SJCRH30 (cell line): ENCODE measurements around the gene SZT2. TPM values are rescaled to one million over a fixed set of nuclear protein-coding genes. Genes with fewer than 3 reads are reported as not detected.
"Not testable (repeated sequence)": the region's sequence is repeated elsewhere in the genome, so short reads cannot be mapped to it uniquely, and the experiment has no call there.

ENCODE experiments used
- DNase-seq, 2 experiments: peaks; one replicate each; pipeline ENCODE4 v3.0.0-alpha.2; 2015 to 2020
- H3K27ac ChIP-seq: fragments of 250-450 bp; sonication (Bioruptor Pico); 2 replicates; pipeline ENCODE4 v1.5.1; 2020; ENCODE audit warnings: mild to moderate bottlenecking, moderate library complexity
- H3K27me3 ChIP-seq: fragments of 250-450 bp; sonication (Bioruptor Pico); 2 replicates; pipeline ENCODE4 v1.5.1; 2020; ENCODE audit warnings: mild to moderate bottlenecking, moderate library complexity
- H3K36me3 ChIP-seq: fragments of 250-450 bp; sonication (Bioruptor Pico); 2 replicates; pipeline ENCODE4 v1.5.1; 2020; ENCODE audit warnings: mild to moderate bottlenecking, moderate library complexity
- H3K4me1 ChIP-seq: fragments of 250-450 bp; sonication (Bioruptor Pico); 2 replicates; pipeline ENCODE4 v1.5.1; 2020; ENCODE audit warnings: mild to moderate bottlenecking, moderate library complexity
- H3K4me3 ChIP-seq: fragments of 250-450 bp; sonication (Bioruptor Pico); 2 replicates; pipeline ENCODE4 v1.5.1; 2020; ENCODE audit warnings: mild to moderate bottlenecking, moderate library complexity
- H3K9me3 ChIP-seq: fragments of 250-450 bp; sonication (Bioruptor Pico); replicated peaks from 2 replicates; pipeline ENCODE4 v1.5.1; 2020; ENCODE audit warnings: mild to moderate bottlenecking, moderate library complexity
- total RNA-seq: library from RNA; depleted of rRNA; stranded (reverse); fragments of >200 nt; shearing (Covaris generic); gene quantifications from 2 replicates; pipeline ENCODE4 v1.2.3, GENCODE V29; 2014

SZT2 gene
- total RNA-seq, 1 experiment from 2014 or later, result 19.5 TPM

DNA sequence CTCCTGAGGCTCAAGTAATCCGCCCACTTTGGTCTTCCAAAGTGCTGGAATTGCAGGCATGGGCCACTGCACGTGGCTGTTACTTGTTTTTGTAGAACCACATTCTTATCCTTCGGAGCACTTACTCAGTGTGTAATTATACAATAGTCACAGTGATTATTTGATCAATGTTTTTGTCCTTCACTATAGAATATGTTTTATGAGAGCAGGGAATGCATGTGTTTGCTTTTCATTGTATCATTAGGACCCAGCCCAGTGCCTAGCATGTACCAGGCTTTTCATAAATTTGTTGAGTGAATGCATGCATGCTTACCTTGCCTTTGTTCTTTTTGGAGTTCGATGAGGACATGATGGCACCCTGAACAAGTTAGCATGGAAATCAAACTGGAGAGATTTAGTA lies 5.8 kb downstream of the SZT2 start:
- Histone ChIP-seq H3K27ac (no peak overlapping the region), H3K4me3 (no peak overlapping the region), H3K4me1 (no peaks in the 10 kb centered on the region; the same call in 1 of the 2 replicates), H3K9me3 (no peaks in the 10 kb centered on the region), H3K27me3 (no peaks in the 10 kb centered on the region), H3K36me3 (peaks cover 4% of the 10 kb centered on the region; the same call in 1 of the 2 replicates)
- DNase-seq, result no peak

DNA sequence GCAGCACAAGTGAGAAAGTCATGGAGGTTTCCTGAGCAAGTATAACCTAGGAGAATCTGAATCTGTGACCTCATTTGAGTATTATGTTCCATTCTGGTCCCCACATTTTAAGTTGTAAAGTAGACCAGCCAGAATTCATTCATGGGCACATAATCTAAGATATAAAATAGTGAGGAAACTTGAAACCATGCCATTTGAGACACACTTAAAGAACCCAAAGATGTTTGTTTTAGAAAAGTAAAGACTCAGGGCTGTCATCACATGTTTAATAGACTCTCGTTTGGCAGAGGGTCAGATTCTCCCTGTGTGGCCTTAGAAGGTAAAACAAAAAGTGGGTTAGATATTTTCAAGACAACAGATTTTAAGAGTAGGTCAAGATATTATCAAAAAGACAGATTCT lies 6.4 kb downstream of the SZT2 start:
- Histone ChIP-seq H3K9me3 (no peaks in the 10 kb centered on the region), H3K27me3 (no peaks in the 10 kb centered on the region), H3K4me1 (no peaks in the 10 kb centered on the region), H3K36me3 (peaks cover 4% of the 10 kb centered on the region; the same call in 1 of the 2 replicates), H3K4me3 (no peak overlapping the region), H3K27ac (no peak overlapping the region)
- DNase-seq, result no peak

DNA sequence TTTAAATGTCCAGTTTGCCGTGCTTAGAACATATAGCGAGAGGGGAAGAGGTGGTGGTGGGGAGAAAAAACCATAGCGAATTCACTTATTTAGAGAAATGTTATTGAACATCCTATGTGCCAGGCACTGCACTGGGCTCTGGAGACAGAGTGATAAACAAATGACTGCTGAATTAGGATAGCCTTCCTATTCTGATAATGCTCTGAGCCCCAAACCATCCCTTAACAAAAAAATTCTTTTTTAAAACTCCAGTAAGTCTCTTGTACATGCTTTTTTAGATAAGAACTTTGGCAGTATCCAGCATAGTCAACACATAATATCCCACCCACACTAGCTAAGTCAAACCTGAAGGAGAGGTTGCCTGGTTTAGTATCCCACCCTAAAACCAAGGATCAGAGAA lies 8.5 kb downstream of the SZT2 start:
- Histone ChIP-seq H3K9me3 (no peaks in the 10 kb centered on the region), H3K27me3 (no peaks in the 10 kb centered on the region), H3K4me3 (no peak overlapping the region), H3K27ac (no peak overlapping the region), H3K4me1 (no peaks in the 10 kb centered on the region), H3K36me3 (peaks cover 4% of the 10 kb centered on the region; the same call in 1 of the 2 replicates)
- DNase-seq, result no peak

DNA sequence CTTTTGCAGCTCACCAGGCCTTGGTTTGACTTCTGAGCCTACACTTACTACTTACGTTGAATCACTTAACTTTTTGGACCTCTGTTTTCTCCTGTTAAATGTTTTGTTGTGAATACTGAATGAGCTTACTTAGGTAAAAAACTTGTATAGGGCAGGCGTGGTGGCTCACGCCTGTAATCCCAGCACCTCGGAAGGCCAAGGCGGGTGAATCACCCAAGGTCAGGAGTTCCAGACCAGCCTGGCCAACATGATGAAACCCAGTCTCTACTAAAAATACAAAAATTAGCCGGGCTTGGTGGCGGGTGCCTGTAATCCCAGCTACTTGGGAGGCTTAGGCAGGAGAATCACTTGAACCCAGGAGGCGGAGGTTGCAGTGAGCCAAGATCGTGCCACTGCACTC lies 10.7 kb downstream of the SZT2 start:
- not testable (repeated sequence) for DNase-seq, H3K27ac ChIP-seq, H3K9me3 ChIP-seq, H3K4me3 ChIP-seq, H3K4me1 ChIP-seq, H3K27me3 ChIP-seq
- H3K36me3 ChIP-seq, result peaks cover 20% of the 10 kb centered on the region; the same call in 1 of the 2 replicates

DNA sequence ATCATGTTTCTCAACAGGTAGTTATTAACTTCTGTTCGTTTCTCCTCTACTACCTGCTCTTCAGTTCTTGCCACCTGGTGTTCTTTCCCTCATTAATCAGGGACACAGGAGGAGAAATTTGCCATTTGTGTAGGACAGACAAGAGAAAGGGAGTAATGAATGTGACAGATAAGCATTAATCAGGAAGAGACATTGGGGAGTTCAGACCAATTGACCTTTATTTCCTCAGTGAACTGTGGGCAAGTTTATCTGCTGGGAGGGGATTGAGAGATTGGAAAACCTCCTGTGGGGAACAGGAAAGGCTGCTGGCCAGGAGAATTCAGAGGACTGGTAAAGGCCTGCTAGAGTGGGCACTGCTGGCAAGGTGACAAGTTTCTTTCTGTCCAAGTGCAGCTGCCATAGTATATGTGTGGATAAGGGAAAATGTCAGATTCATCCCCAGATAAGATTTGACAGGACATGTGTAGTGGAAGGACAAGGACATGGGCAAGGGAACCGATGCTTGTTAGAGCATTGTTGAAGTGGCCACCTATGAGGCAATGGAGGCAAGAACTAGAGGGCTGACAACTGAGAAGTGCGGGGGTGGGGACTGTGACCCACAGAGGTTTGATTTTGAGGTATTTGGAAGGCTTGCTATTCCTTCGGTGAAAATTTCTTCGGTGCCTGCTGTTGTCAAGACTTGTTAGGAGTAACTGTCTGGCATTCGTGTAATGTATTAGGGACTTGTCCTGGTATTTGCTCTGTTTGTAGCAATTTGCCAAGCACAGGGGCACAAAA lies 12.6 kb downstream of the SZT2 start:
- DNase-seq, result peak; percentile 48 to 55

DNA sequence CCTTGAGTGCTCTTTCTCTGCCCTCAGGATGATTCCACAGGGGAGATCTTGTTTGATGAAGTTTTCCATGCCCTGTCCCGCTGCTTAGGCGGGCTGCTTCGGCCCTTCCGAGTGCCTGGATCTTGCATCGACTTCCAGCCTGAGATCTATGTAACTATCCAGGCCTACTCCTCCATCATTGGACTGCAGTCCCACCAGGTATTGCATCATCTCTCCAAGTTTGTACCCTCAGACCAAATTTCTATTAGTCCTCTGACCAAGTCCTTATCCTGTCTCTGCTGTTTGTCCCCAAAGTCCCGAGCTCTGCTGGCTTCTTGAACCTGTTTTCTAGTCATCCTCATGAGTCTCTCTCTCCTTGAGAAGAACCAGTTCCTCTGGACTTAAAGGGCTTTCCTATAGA lies 14.7 kb downstream of the SZT2 start:
- Histone ChIP-seq H3K27ac (no peak overlapping the region), H3K36me3 (peaks cover 33% of the 10 kb centered on the region), H3K4me1 (no peaks in the 10 kb centered on the region), H3K9me3 (no peaks in the 10 kb centered on the region), H3K27me3 (no peaks in the 10 kb centered on the region), H3K4me3 (no peak overlapping the region)
- DNase-seq, result no peak

More for the DNA sequence above, 12.6 kb downstream of the SZT2 start:
- Histone ChIP-seq H3K36me3 (peaks cover 25% of the 10 kb centered on the region), H3K27ac (no peak overlapping the region), H3K4me1 (no peaks in the 10 kb centered on the region), H3K9me3 (no peaks in the 10 kb centered on the region), H3K27me3 (no peaks in the 10 kb centered on the region), H3K4me3 (no peak overlapping the region)

DNA sequence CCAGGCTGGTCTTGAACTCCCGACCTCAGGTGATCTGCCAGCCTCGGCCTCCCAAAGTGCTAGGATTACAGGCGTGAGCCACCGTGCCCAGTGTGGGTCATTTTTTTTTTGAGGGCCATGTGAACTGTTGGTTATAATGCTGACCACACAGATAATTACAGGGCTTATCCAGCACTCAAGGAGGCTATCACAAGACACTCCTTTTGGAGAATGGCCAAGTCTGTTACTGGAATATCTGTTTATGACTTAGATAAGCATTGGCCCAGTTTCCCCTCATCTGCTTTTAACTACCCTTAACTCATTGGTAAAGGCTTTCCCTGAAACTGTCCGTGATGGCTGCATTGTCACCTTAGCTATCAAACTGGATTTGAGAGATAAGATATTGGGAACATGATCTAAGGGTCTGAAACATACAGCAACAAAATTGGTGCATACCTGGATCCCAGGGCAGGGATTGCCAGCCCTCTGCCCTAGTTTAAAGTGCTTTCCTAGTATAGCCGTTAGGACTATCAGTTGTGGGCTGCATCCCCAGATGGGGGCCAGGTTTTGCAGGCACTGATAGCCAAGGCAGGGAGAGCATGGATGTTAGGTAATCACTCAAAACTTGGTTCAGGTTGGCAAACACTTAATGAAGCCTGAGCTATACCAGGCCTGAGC lies 15.6 kb downstream of the SZT2 start:
- no peak for DNase-seq
- no peaks in the 10 kb centered on the region for H3K27me3 ChIP-seq
- peaks cover 41% of the 10 kb centered on the region for H3K36me3 ChIP-seq
- H3K4me1 ChIP-seq, result no peaks in the 10 kb centered on the region
- no peak overlapping the region for H3K27ac ChIP-seq
- H3K4me3 ChIP-seq, result no peak overlapping the region
- no peaks in the 10 kb centered on the region for H3K9me3 ChIP-seq

DNA sequence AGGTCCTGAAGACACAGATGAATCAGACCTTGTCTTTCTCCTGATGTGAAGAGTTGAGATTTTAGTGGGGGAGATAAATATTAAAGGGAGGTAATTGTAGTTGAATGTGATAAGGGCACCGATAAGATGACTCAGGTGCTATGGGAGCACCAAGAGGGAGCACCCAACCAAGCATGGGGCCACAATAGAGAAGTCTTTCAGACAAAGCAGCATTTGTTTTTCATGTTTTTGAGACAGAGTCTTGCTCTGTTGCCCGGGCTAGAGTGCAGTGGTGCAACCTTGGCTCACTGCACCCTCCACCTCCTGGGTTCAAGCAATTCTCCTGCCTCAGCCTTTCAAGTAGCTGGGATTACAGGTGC lies 16.2 kb downstream of the SZT2 start:
- Histone ChIP-seq H3K27ac (no peak overlapping the region), H3K4me3 (no peak overlapping the region), H3K9me3 (no peaks in the 10 kb centered on the region), H3K27me3 (no peaks in the 10 kb centered on the region), H3K4me1 (no peaks in the 10 kb centered on the region), H3K36me3 (peaks cover 41% of the 10 kb centered on the region)
- DNase-seq, result no peak

DNA sequence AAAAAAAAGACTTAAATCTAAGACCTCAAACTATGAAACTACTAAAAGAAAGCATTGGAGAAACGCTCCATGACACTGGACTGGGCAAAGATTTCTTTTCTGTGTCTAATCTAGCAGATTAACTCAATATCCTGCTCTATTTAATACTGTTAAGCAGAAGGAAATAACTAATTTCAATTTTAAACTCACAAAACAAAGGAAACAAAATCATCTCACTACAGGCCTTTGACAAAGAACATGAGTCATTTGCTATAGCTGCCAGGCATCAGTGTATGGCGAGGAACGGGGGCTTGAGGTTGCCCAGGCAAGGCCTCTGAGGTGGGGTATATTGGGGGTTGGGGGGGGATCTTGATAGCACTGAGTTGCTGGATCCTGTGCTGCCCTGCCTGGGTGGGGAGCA lies 20.9 kb downstream of the SZT2 start:
- Histone ChIP-seq H3K36me3 (peaks cover 25% of the 10 kb centered on the region), H3K27me3 (no peaks in the 10 kb centered on the region), H3K4me1 (no peaks in the 10 kb centered on the region), H3K27ac (no peak overlapping the region), H3K9me3 (no peaks in the 10 kb centered on the region), H3K4me3 (no peak overlapping the region)
- no peak for DNase-seq

DNA sequence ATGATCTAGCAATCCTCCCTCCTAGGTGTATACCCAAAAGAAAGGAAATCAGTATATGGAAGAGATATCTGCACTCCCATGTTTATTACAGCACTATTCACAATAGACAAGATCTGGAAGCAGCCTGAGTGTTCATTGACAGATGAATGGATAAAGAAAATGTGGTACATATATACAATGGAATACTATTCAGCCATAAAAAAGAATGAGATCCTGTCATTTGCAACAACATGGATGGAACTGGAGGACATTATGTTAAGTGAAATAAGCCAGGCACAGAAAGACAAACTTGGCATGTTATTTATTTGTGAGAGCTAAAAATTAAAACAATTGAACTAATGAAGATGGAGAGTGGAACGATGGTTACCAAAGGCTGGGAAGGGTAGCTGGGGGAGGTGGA lies 23.7 kb downstream of the SZT2 start:
- not testable (repeated sequence) for H3K27me3 ChIP-seq, DNase-seq, H3K9me3 ChIP-seq, H3K4me1 ChIP-seq, H3K27ac ChIP-seq, H3K4me3 ChIP-seq
- peaks cover 16% of the 10 kb centered on the region for H3K36me3 ChIP-seq

DNA sequence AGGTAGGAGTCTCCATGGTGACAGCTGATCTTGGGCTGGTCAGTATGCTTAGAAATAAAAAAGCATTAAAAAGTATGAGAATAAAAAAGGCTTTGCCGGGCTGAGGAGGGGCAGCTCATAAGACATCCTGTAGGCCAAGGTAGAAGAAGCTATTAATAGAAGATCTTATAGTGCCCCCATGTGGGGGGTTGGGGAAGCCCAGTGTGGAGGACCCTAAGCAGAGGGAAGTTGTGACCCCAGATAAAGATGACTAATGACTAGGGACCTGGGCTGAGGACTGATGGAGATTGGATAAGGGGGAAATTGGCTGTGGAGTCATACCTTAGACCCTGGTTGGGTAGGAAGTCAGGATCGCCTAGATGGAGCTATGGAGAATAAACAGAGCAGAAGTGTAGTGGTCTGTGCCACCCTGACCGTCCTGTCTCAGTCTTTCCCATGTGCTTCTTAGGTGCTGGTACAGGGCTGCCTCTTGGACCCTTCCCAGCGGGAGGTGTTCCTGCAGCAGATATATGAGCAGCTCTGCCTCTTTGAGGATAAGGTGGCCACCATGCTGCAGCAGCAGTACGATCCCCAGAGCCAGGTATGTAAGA lies 25.0 kb downstream of the SZT2 start:
- H3K27ac ChIP-seq, result no peak overlapping the region
- peaks cover 12% of the 10 kb centered on the region for H3K36me3 ChIP-seq
- H3K4me3 ChIP-seq, result no peak overlapping the region
- no peaks in the 10 kb centered on the region for H3K4me1 ChIP-seq
- H3K27me3 ChIP-seq, result no peaks in the 10 kb centered on the region
- peak; percentile 71 to 83 for DNase-seq
- no peaks in the 10 kb centered on the region for H3K9me3 ChIP-seq

DNA sequence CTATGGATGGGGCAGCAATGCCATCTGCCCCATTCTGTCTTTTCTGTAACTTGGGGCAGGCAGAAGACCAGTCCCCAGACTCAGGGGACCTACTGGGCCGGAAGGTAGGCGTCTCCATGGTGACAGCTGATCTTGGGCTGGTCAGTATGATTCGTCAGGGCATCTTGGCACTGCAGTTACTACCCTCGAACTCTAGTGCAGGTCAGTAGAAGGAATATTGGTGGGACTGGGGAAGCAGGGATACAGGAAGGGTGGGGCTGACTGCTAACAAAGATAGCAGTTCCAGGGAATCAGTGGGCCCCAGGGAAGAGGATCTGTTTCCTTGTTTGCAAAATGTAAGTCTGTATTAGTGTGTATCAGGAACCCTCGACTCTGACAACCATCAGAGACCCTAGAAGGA lies 26.2 kb downstream of the SZT2 start:
- H3K27me3 ChIP-seq, result no peaks in the 10 kb centered on the region
- no peaks in the 10 kb centered on the region for H3K9me3 ChIP-seq
- no peak overlapping the region for H3K27ac ChIP-seq
- H3K4me1 ChIP-seq, result no peaks in the 10 kb centered on the region
- DNase-seq, result no peak
- H3K4me3 ChIP-seq, result no peak overlapping the region
- H3K36me3 ChIP-seq, result peaks cover 18% of the 10 kb centered on the region

DNA sequence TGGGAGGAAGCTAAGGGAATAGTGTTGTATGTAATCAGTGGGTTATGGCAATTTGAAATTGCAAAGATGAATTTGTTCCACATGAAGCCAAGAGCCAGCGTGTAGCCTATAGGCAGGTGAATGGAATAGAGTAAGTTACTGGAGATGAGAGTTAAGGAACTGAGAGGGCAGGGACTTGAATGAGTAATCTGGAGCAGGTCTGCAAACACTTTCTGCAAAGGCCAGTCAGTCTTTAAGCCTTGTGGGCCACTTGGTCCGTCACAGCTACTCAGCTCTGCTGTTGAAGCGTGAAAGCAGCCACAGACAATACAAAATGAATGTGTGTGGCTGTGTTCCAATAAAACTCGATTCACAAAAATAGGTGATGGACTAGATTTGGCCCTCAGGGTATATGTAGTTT lies 29.2 kb downstream of the SZT2 start:
- no peak for DNase-seq
- Histone ChIP-seq H3K4me1 (no peaks in the 10 kb centered on the region), H3K9me3 (no peaks in the 10 kb centered on the region), H3K4me3 (no peak overlapping the region), H3K27ac (no peak overlapping the region), H3K27me3 (no peaks in the 10 kb centered on the region), H3K36me3 (peaks cover 37% of the 10 kb centered on the region)

DNA sequence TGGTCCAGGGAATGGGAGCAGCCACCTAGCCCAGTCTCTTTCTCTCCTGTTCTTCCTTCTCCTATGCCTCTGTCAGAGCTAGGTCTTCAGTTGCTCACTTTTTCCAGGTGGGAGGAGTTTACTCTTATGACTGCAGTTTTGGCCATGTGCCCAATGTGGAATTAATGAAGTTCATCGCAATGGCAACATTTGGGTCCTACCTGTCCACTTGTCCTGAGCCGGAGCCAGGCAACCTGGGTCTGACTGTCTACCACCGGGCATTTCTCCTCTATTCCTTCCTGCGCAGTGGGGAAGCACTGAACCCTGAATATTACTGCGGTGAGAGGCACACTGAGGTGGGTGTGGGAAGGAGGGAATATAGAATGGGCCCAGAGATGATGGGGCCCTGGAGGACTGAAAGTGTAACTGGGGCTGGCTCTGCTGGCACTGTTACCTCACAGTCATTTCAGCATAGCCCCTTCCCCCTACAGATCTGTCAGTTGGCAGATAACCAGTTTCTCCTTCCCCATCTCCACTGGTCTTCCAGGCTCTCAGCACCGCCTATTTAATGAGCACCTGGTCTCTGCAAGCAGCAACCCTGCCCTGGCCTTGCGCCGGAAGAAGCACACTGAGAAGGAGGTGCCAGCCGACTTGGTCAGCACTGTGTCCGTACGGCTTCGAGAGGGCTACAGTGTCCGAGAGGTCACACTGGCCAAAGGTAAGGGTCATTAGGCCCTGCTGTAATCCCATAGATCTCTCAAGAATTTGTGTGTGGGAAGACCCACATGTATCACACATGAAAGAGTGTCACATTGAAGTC lies 30.1 kb downstream of the SZT2 start:
- no peak overlapping the region for H3K4me3 ChIP-seq
- no peak overlapping the region for H3K27ac ChIP-seq
- H3K4me1 ChIP-seq, result no peaks in the 10 kb centered on the region
- H3K9me3 ChIP-seq, result no peaks in the 10 kb centered on the region
- H3K36me3 ChIP-seq, result peaks cover 37% of the 10 kb centered on the region
- DNase-seq, result no peak
- no peaks in the 10 kb centered on the region for H3K27me3 ChIP-seq

DNA sequence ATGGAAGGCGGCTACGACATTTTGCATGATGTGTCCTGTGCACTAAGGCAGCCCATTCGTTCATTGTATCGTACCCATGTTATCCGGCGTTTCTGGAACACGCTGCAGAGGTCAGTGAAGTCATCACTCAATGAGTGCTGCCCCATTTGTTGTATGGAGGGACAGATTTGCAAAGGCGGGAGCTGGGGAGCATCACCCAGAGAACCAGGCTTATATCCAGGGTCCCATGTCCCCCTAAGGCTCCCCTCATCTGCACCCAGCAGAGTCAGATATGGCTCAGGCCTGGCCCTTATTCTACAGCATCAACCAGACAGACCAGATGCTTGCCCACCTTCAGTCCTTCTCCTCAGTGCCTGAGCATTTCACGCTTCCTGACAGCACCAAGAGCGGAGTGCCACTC lies 31.2 kb downstream of the SZT2 start:
- no peak overlapping the region for H3K27ac ChIP-seq
- peaks cover 37% of the 10 kb centered on the region for H3K36me3 ChIP-seq

More for the DNA sequence above, 31.2 kb downstream of the SZT2 start:
- Histone ChIP-seq H3K27me3 (no peaks in the 10 kb centered on the region), H3K4me1 (no peaks in the 10 kb centered on the region), H3K9me3 (no peaks in the 10 kb centered on the region), H3K4me3 (no peak overlapping the region)
- no peak for DNase-seq
